Loucy (cell line): ENCODE data around the gene CRACDL.

Source experiments
- H2AFZ ChIP-seq: fragments of 200-600 bp; sonication (generic); 2 replicates; pipeline ENCODE4 v1.6.0; 2016; ENCODE audit warnings: antibody characterized with exemption, mild to moderate bottlenecking, low read length, moderate library complexity
- H3F3A ChIP-seq: fragments of 200-600 bp; 2 replicates; pipeline ENCODE4 v1.6.0; 2016; ENCODE audit warnings: antibody characterized with exemption, low read depth, mild to moderate bottlenecking
- H3K27me3 ChIP-seq: fragments of 200-600 bp; sonication (generic); 2 replicates; pipeline ENCODE4 v1.6.1; 2014; ENCODE audit warnings: low read length, mild to moderate bottlenecking; ENCODE audit not compliant: insufficient read depth, poor library complexity, severe bottlenecking
- H3K36me3 ChIP-seq: fragments of 200-600 bp; sonication (generic); 2 replicates; pipeline ENCODE4 v1.6.1; 2016; ENCODE audit warnings: low read length; ENCODE audit not compliant: insufficient read depth
- H3K4me1 ChIP-seq: fragments of 200-600 bp; sonication (generic); 2 replicates; pipeline ENCODE4 v1.5.1; 2014; ENCODE audit warnings: low read length, mild to moderate bottlenecking; ENCODE audit not compliant: insufficient read depth, poor library complexity, severe bottlenecking
- H3K4me2 ChIP-seq: fragments of 200-600 bp; sonication (generic); 2 replicates; pipeline ENCODE4 v1.6.0; 2014; ENCODE audit warnings: antibody characterized with exemption, low read length, low read depth, mild to moderate bottlenecking; ENCODE audit not compliant: poor library complexity, severe bottlenecking
- H3K4me3 ChIP-seq: fragments of 200-600 bp; sonication (generic); 2 replicates; pipeline ENCODE4 v1.5.1; 2014; ENCODE audit warnings: low read length, mild to moderate bottlenecking, mixed read lengths; ENCODE audit not compliant: poor library complexity, severe bottlenecking
- H3K79me2 ChIP-seq: fragments of 200-600 bp; sonication (generic); 2 replicates; pipeline ENCODE4 v1.6.1; 2014; ENCODE audit warnings: low read length; ENCODE audit not compliant: insufficient read depth
- H3K9ac ChIP-seq: fragments of 200-600 bp; sonication (generic); 2 replicates; pipeline ENCODE4 v1.6.0; 2014; ENCODE audit warnings: mild to moderate bottlenecking, low read depth, low read length, moderate library complexity; ENCODE audit not compliant: poor library complexity, severe bottlenecking
- H3K9me2 ChIP-seq: fragments of 200-600 bp; sonication (generic); replicated peaks from 2 replicates; pipeline ENCODE4 v1.6.1; 2016; ENCODE audit warnings: low read depth, low read length, mixed read lengths
- H3K9me3 ChIP-seq: fragments of 200-600 bp; sonication (generic); 2 replicates; pipeline ENCODE4 v1.6.1; 2014; ENCODE audit warnings: mild to moderate bottlenecking, antibody characterized with exemption, low read length, low read depth; ENCODE audit not compliant: insufficient read depth
- H4K20me1 ChIP-seq: fragments of 200-600 bp; sonication (generic); 2 replicates; pipeline ENCODE4 v1.6.0; 2014; ENCODE audit warnings: antibody characterized with exemption, low read length, mild to moderate bottlenecking; ENCODE audit not compliant: insufficient read depth, poor library complexity, severe bottlenecking
- EZH2phosphoT487 ChIP-seq: fragments of 200-600 bp; IDR thresholded peaks from 2 replicates; pipeline ENCODE4 v1.6.1; 2018; ENCODE audit warnings: antibody characterized with exemption, mild to moderate bottlenecking, moderate library complexity, borderline replicate concordance
- TF ChIP-seq, protein P1 (sequence below): fragments of 200-600 bp; sonication (generic); conservative IDR thresholded peaks from 2 replicates; pipeline ENCODE4 v1.5.1; 2014; ENCODE audit warnings: mild to moderate bottlenecking, antibody characterized with exemption, low read length

CRACDL gene

DNA sequence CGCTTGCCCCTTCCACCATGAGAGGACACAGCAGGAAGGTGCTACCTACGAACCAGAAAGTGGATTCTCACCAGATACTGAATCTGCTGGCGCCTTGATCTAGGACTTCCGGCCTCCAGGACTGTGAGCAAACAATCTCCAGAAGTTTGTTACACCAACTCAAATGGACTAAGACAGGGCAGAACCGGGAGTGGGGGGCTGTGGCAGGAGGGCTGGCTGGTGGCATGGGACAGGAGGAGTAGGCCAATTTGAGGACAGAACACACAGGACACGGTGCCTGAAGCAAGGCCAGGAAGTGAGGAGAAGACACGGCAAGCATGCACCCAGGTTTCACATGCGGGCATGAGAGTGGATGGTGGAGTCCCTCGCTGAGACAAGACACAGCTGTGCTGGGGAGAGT is 40.1 kb downstream of the CRACDL start:
- no peak for TF ChIP-seq EZH2phosphoT487
- TF ChIP-seq, protein P1, sequence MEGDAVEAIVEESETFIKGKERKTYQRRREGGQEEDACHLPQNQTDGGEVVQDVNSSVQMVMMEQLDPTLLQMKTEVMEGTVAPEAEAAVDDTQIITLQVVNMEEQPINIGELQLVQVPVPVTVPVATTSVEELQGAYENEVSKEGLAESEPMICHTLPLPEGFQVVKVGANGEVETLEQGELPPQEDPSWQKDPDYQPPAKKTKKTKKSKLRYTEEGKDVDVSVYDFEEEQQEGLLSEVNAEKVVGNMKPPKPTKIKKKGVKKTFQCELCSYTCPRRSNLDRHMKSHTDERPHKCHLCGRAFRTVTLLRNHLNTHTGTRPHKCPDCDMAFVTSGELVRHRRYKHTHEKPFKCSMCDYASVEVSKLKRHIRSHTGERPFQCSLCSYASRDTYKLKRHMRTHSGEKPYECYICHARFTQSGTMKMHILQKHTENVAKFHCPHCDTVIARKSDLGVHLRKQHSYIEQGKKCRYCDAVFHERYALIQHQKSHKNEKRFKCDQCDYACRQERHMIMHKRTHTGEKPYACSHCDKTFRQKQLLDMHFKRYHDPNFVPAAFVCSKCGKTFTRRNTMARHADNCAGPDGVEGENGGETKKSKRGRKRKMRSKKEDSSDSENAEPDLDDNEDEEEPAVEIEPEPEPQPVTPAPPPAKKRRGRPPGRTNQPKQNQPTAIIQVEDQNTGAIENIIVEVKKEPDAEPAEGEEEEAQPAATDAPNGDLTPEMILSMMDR, result no peak
- H3K36me3 ChIP-seq, result no peaks in the 10 kb centered on the region
- H3K4me3 ChIP-seq, result no peak overlapping the region
- no peaks in the 10 kb centered on the region for H3K4me1 ChIP-seq
- H3K79me2 ChIP-seq, result no peaks in the 10 kb centered on the region
- H2AFZ ChIP-seq, result no peak overlapping the region
- H3F3A ChIP-seq, result no peaks in the 10 kb centered on the region
- H4K20me1 ChIP-seq, result no peaks in the 10 kb centered on the region
- H3K27me3 ChIP-seq, result no peaks in the 10 kb centered on the region
- no peak overlapping the region for H3K9ac ChIP-seq
- no peaks in the 10 kb centered on the region for H3K9me2 ChIP-seq
- H3K4me2 ChIP-seq, result no peak overlapping the region
- H3K9me3 ChIP-seq, result no peaks in the 10 kb centered on the region

DNA sequence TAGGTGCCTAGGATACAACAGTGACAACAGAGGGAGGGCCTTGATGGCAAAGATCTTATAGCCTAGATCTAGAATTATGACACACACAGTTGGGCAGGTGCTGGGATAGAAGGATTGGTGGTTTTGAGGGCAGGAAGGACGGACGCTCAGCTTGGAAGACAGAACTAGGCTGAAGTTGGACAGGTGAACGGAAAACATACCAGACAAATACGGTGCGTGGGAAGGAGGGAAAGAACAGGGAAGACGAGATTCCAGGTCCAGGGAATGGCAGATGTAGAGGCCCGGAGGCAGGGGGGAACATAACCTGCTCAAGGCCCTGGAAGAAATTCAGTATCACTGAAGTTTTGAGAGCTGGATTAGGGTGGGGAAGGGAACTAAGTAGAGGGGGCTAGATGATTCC is 40.8 kb downstream of the CRACDL start:
- no peaks in the 10 kb centered on the region for H3K4me1 ChIP-seq
- H3K9ac ChIP-seq, result no peak overlapping the region
- H4K20me1 ChIP-seq, result no peaks in the 10 kb centered on the region
- H3K4me2 ChIP-seq, result no peak overlapping the region
- no peak overlapping the region for H3K4me3 ChIP-seq
- no peaks in the 10 kb centered on the region for H3K79me2 ChIP-seq
- no peaks in the 10 kb centered on the region for H3K36me3 ChIP-seq
- H3K9me3 ChIP-seq, result no peaks in the 10 kb centered on the region
- no peaks in the 10 kb centered on the region for H3F3A ChIP-seq
- no peak for TF ChIP-seq EZH2phosphoT487
- TF ChIP-seq, protein P1, result no peak
- H3K9me2 ChIP-seq, result no peaks in the 10 kb centered on the region
- no peak overlapping the region for H2AFZ ChIP-seq
- H3K27me3 ChIP-seq, result no peaks in the 10 kb centered on the region

DNA sequence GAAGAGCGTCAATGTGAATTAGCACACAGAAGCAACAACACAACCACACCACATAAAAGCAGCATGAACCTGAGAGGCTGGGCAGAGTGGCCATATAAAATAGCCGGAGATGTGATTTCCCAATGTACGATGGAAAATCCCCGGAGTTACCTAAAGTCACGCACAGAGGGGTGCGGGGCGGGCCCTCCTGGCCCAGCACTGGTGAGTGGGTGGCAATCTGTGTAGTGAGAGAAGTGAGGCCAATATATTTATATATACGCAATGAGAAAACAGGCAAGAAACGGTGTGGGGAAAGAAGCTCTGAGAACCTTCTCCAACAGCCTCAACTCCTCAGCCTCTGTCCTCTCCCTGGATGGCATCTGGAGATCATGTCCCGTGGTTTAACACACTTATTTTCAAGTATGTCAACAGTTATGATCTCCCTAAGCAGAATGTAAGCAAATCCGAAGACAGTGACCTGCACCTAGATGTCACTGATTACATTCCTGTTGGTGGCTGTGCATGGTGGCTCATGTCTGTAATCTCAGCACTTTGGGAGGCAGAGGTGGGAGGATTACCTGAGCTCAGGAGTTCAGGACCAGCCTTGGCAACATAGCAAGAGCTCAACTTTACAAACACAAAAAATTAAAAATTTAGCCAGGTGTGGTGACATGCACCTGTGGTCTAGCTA is 41.6 kb downstream of the CRACDL start:
- H3K79me2 ChIP-seq, result no peaks in the 10 kb centered on the region
- no peaks in the 10 kb centered on the region for H3K9me2 ChIP-seq
- H3F3A ChIP-seq, result no peaks in the 10 kb centered on the region
- no peaks in the 10 kb centered on the region for H4K20me1 ChIP-seq
- H3K36me3 ChIP-seq, result no peaks in the 10 kb centered on the region
- no peak overlapping the region for H3K4me3 ChIP-seq
- no peak overlapping the region for H2AFZ ChIP-seq
- H3K9ac ChIP-seq, result no peak overlapping the region
- TF ChIP-seq, protein P1, result no peak
- no peak for TF ChIP-seq EZH2phosphoT487
- no peaks in the 10 kb centered on the region for H3K27me3 ChIP-seq
- H3K4me2 ChIP-seq, result no peak overlapping the region
- no peaks in the 10 kb centered on the region for H3K9me3 ChIP-seq
- H3K4me1 ChIP-seq, result no peaks in the 10 kb centered on the region
